Loucy (cell line): ENCODE measurements around the gene NELFB.
"Not testable (repeated sequence)": the region's sequence is repeated elsewhere in the genome, so short reads cannot be mapped to it uniquely, and the experiment has no call there.

Source experiments
- H2AFZ ChIP-seq: fragments of 200-600 bp; sonication (generic); 2 replicates; pipeline ENCODE4 v1.6.0; 2016; ENCODE audit warnings: antibody characterized with exemption, mild to moderate bottlenecking, low read length, moderate library complexity
- H3F3A ChIP-seq: fragments of 200-600 bp; 2 replicates; pipeline ENCODE4 v1.6.0; 2016; ENCODE audit warnings: antibody characterized with exemption, low read depth, mild to moderate bottlenecking
- H3K27me3 ChIP-seq: fragments of 200-600 bp; sonication (generic); 2 replicates; pipeline ENCODE4 v1.6.1; 2014; ENCODE audit warnings: low read length, mild to moderate bottlenecking; ENCODE audit not compliant: insufficient read depth, poor library complexity, severe bottlenecking
- H3K36me3 ChIP-seq: fragments of 200-600 bp; sonication (generic); 2 replicates; pipeline ENCODE4 v1.6.1; 2016; ENCODE audit warnings: low read length; ENCODE audit not compliant: insufficient read depth
- H3K4me1 ChIP-seq: fragments of 200-600 bp; sonication (generic); 2 replicates; pipeline ENCODE4 v1.5.1; 2014; ENCODE audit warnings: low read length, mild to moderate bottlenecking; ENCODE audit not compliant: insufficient read depth, poor library complexity, severe bottlenecking
- H3K4me2 ChIP-seq: fragments of 200-600 bp; sonication (generic); 2 replicates; pipeline ENCODE4 v1.6.0; 2014; ENCODE audit warnings: antibody characterized with exemption, low read length, low read depth, mild to moderate bottlenecking; ENCODE audit not compliant: poor library complexity, severe bottlenecking
- H3K4me3 ChIP-seq: fragments of 200-600 bp; sonication (generic); 2 replicates; pipeline ENCODE4 v1.5.1; 2014; ENCODE audit warnings: low read length, mild to moderate bottlenecking, mixed read lengths; ENCODE audit not compliant: poor library complexity, severe bottlenecking
- H3K79me2 ChIP-seq: fragments of 200-600 bp; sonication (generic); 2 replicates; pipeline ENCODE4 v1.6.1; 2014; ENCODE audit warnings: low read length; ENCODE audit not compliant: insufficient read depth
- H3K9ac ChIP-seq: fragments of 200-600 bp; sonication (generic); 2 replicates; pipeline ENCODE4 v1.6.0; 2014; ENCODE audit warnings: mild to moderate bottlenecking, low read depth, low read length, moderate library complexity; ENCODE audit not compliant: poor library complexity, severe bottlenecking
- H3K9me2 ChIP-seq: fragments of 200-600 bp; sonication (generic); replicated peaks from 2 replicates; pipeline ENCODE4 v1.6.1; 2016; ENCODE audit warnings: low read depth, low read length, mixed read lengths
- H3K9me3 ChIP-seq: fragments of 200-600 bp; sonication (generic); 2 replicates; pipeline ENCODE4 v1.6.1; 2014; ENCODE audit warnings: mild to moderate bottlenecking, antibody characterized with exemption, low read length, low read depth; ENCODE audit not compliant: insufficient read depth
- H4K20me1 ChIP-seq: fragments of 200-600 bp; sonication (generic); 2 replicates; pipeline ENCODE4 v1.6.0; 2014; ENCODE audit warnings: antibody characterized with exemption, low read length, mild to moderate bottlenecking; ENCODE audit not compliant: insufficient read depth, poor library complexity, severe bottlenecking
- CTCF ChIP-seq: fragments of 200-600 bp; sonication (generic); conservative IDR thresholded peaks from 2 replicates; pipeline ENCODE4 v1.5.1; 2014; ENCODE audit warnings: mild to moderate bottlenecking, antibody characterized with exemption, low read length
- EZH2phosphoT487 ChIP-seq: fragments of 200-600 bp; IDR thresholded peaks from 2 replicates; pipeline ENCODE4 v1.6.1; 2018; ENCODE audit warnings: antibody characterized with exemption, mild to moderate bottlenecking, moderate library complexity, borderline replicate concordance

The NELFB gene

GRCh38 chr9:137262173-137262908 is 7.2 kb downstream of the NELFB start:
- TF ChIP-seq CTCF = peak; percentile 40
- not testable (repeated sequence) for H3K4me2 ChIP-seq, H2AFZ ChIP-seq, H3K9me2 ChIP-seq, H3F3A ChIP-seq, H3K9me3 ChIP-seq, H4K20me1 ChIP-seq, H3K79me2 ChIP-seq, H3K36me3 ChIP-seq, H3K4me3 ChIP-seq, H3K27me3 ChIP-seq, H3K9ac ChIP-seq, H3K4me1 ChIP-seq

- Histone ChIP-seq H3K9me3 (no peaks in the 10 kb centered on the region), H3K4me3 (no peak overlapping the region), H4K20me1 (peaks cover 2% of the 10 kb centered on the region), H3K4me1 (peaks cover 7% of the 10 kb centered on the region), H3K79me2 (peaks cover 9% of the 10 kb centered on the region; the same call in 1 of the 2 replicates), H3K27me3 (no peaks in the 10 kb centered on the region), H3F3A (no peaks in the 10 kb centered on the region), H2AFZ (no peak overlapping the region), H3K9me2 (no peaks in the 10 kb centered on the region), H3K9ac (no peak overlapping the region), H3K4me2 (no peak overlapping the region), H3K36me3 (peaks cover 4% of the 10 kb centered on the region; the same call in 1 of the 2 replicates)
- TF ChIP-seq EZH2phosphoT487 (no peak), CTCF (no peak)
These were observed 7.8 kb downstream of the NELFB start for GRCh38 chr9:137262909-137263285.

- Histone ChIP-seq H3K9me2 (no peaks in the 10 kb centered on the region), H3K4me3 (no peak overlapping the region), H3K36me3 (peaks cover 4% of the 10 kb centered on the region; the same call in 1 of the 2 replicates), H3K79me2 (peaks cover 3% of the 10 kb centered on the region; the same call in 1 of the 2 replicates), H3K27me3 (no peaks in the 10 kb centered on the region), H3K9ac (no peak overlapping the region), H3K9me3 (no peaks in the 10 kb centered on the region), H3K4me1 (peaks cover 10% of the 10 kb centered on the region), H3K4me2 (no peak overlapping the region), H3F3A (no peaks in the 10 kb centered on the region), H2AFZ (no peak overlapping the region), H4K20me1 (peaks cover 2% of the 10 kb centered on the region)
- no peak for TF ChIP-seq EZH2phosphoT487
- TF ChIP-seq CTCF = no peak
These were observed 8.4 kb downstream of the NELFB start for GRCh38 chr9:137263506-137263905.
